ENCODE data around the gene ID4.

ID4 gene

DNA sequence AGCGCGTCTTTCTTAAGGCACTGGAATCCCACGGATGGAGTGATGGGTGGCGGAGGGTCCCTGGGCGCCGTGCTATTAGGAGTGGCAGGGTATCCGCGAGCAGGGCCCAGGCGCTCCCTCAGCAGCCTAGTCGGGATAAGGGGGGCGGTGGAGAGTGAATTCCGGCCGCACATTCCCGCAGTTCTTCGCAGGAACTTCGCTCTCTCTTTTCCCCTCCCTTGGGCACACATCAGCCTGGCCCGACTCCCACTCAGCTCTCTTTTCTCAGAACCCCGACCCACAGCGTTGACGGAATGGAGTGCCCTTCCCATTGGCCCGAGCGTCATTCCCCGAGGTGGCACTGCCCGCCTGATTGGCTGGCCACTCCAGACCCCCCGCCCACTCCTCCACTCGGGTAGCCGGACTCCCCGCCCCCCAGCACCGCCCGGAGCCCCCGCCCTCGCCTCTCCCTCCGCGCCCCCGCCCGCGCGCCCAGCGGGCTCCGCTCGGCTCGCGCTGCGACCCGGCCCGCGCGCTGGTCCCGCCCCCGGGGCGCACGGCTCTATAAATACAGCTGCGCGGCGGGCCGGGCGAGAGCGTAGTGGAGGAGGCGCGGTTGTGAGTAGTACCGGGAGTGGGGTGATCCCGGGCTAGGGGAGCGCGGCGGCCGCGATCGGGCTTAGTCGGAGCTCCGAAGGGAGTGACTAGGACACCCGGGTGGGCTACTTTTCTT is at the start of gene ID4:
Gene ID4, plus strand, starts transcription at position 572 of the 712 bp plus-strand sequence. CDS start 385 bp downstream, outside the sequence.
- DNase-seq, result no peak

GRCh38 chr6:19788686-19789085 is 48.5 kb upstream of the ID4 start:
- DNase-seq, result no peak

DNA sequence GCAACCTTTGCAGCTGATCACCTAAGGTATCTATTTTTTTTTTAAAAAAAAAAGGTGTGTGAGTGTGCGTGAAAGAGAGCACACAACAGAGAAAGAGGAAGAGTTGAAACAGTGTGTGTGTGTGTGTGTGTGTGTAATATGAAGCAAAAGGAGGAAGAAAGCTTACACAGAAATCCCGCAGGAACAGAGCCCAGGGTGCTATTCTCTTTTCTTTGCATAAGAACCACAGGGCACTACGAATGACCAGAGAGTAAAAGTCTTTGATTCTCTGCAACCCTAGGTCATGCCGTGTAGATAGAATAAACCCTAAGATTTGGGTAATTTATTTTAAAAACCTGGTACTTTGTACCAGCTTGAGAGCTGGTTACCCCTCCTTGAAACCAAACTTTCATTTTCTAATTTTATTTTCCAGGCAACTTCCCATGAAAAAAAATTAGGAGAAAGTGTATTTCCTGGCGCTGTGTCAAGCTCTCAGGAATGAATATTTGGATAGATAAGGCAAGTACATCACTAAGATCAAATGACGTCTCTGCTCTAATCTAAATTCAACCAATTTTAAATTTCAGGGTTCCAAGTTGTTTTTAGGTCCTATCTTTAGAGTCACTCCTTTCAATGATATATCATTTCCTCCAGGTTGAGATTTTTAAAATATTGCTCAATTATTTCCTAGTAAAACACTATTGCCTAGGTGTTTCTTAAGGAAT is 47.9 kb upstream of the ID4 start:
- no peak for DNase-seq

GRCh38 chr6:19791267-19791666 is 45.9 kb upstream of the ID4 start:
- no peak for DNase-seq

GRCh38 chr6:19795211-19795610 is 42.0 kb upstream of the ID4 start:
- DNase-seq, result no peak

DNA sequence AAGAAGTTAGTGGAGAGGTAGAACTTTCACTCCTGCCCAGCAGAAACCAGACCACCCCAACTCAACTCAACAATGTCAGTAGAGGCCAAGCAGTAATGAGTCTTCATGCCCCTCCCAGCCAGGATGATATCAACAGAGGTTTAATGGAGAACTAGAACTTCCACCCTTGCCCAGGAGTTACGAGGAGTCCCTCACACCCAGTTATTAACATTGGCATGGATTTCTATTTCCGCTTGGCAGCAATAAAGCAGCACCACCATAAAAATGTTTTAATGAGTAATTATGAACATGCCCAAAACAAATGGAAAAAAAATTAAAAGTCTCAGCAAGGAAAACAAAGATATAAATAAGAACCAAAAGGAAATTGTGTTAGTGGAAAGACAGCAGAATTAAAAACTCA is 40.7 kb upstream of the ID4 start:
- DNase-seq, result no peak

- DNase-seq, result no peak
Measured at GRCh38 chr6:19798362-19798761, 38.8 kb upstream of the ID4 start.

DNA sequence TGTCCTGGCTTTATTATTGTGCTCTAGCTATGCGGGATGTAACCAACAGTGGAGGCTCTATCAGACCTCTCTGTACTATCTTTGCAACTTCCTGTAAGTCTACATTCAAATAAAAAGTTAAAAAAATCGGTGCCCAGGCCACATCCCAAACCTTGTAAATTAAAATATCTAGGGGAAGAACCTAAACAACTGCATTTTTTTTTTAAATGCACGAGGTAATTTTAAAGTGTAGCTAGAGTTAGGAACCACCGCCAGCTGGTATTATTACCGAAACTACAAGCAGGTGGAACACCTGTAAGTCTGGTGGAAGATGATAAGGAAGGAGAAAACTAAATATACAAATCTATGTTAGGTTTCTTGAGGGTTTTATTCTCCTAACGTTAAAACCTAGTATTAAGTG is 34.5 kb upstream of the ID4 start:
- DNase-seq, result no peak

- no peak for DNase-seq
Measured at GRCh38 chr6:19803331-19804204, 33.6 kb upstream of the ID4 start.

GRCh38 chr6:19804205-19805128 is 32.7 kb upstream of the ID4 start:
- no peak for DNase-seq

DNA sequence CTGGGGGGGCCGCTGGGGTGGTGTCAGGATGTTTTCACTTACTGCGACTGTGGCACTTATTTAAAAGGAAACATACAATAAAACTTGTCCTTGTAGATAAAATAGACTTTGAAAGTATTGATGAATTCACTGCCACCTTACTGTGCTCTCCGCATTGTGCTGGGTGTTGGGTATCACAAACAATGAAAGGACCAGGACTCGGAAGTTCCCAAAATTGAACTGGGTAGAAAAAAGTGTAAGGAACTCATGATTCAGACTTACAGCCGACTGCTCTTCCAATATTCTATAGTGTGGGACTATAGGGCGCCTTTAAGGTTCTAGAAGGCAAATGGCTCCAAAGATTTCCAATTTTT is 32.1 kb upstream of the ID4 start:
- no peak for DNase-seq

DNA sequence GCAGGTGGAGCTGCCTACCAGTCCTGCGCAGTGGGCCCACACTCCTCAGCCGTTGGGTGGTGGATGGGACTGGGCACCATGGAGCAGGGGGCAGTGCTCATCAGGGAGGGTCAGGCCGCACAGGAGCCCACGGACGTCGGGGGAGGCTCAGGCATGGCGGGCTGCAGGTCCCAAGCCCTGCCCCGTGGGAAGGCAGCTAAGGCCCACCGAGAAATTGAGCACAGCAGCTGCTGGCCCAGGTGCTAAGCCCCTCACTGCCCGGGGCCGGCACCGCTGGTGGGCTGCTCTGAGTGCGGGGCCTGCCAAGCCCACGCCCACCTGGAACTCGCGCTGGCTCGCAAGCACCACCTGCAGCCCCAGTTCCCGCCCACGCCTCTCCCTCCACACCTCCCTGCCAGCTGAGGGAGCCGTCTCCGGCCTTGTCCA is 30.2 kb upstream of the ID4 start:
- DNase-seq, result no peak

GRCh38 chr6:19811397-19812079 is 25.6 kb upstream of the ID4 start:
- DNase-seq, result no peak

GRCh38 chr6:19812512-19813119 is 24.6 kb upstream of the ID4 start:
- DNase-seq, result no peak

- no peak for DNase-seq
Measured at GRCh38 chr6:19818805-19819204, 18.4 kb upstream of the ID4 start.

DNA sequence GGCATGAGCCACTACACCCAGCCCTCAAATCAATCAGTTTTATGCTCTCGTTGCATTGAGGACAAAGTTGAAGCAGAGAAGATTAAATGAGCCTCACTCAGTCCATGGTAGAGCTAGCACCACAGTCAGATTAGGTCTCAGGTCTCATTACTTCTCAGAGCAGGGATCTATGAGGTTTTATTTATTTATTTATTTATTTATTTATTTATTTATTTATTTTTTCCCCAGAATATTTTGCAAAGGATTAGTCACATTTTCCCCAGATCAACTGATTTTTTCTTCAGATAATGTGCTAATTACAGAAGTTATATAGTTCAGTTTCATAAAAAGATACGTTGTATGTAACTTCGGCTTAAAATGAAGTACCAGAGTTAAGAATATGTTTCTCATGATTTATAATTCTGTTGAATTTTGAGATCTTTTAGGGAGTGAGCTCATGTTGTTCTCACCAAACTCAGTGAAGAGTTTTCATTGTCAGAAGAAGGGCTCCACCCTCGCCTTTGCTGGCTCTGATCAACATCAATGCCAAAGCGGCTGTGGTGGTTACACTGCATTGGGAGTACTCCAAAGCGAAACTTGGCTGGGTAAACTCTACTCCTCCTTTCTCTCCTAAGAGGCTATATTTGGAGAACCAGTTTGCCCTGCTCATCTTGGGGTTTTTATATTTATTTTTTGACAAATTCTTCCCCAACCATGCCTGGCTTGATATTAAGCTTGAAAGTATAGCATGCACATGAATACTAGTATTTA is 12.9 kb upstream of the ID4 start:
- no peak for DNase-seq

- DNase-seq, result no peak
Measured at GRCh38 chr6:19827247-19827646, 9.9 kb upstream of the ID4 start.

DNA sequence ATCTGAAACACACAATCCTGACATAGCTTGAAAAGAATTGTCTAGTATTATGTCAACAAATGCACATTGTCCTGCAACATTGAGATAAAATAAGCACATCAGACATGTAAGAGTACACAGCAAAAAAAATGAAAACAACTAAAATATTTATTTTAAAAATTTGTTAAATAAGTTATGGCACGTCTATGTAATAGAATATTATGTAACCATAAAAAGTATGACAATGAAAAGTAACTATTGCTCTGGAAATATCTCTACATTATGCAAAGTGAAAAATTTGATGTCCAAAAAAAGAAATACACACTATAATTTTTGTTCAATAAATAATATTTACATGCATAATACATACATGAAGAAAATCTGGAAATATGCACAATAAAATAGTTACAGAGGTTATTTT is 9.3 kb upstream of the ID4 start:
- no peak for DNase-seq

GRCh38 chr6:19830171-19830570 is 7.0 kb upstream of the ID4 start:
- no peak for DNase-seq

DNA sequence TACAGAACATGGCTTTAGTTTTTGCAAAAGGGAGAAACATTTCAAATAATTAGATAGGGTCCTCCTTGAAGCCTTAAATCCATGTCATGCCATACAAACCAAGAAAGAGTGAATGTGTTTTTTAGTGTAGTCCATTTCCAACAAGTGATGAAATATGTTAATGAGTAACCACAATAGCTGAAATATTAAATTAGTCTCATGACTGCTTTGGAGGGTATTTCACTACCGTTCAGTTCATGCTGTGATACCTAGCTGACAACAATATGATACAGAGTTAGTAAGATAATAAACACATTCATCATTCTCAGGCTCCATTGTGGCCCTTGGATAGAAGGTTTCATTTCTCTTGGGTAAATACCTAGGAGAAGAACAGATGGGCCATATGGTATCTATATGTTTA is 5.8 kb upstream of the ID4 start:
- DNase-seq, result no peak

- DNase-seq, result no peak
Measured at GRCh38 chr6:19833947-19834346, 3.2 kb upstream of the ID4 start.
